Measurements from ENCODE around the gene METTL25B.

METTL25B gene

DNA sequence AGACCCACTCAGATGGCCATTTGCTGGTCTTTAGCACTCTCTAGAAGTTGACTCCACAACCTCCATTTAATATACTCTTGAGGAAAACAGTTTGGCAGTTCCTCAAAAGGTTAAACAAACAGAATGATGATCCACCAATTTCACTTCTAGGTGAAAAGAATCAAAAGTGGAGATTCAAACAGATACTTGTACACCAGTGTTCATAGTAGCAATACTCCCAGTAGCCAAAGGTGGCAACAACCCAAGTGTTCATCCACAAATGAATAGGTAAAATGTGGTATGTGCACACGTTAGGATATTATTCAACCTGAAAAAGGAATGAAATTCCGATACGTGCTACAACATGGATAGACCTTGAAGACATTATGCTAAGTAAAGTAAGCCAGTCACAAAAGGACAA is 45.3 kb downstream of the METTL25B start:
- no peak for DNase-seq

DNA sequence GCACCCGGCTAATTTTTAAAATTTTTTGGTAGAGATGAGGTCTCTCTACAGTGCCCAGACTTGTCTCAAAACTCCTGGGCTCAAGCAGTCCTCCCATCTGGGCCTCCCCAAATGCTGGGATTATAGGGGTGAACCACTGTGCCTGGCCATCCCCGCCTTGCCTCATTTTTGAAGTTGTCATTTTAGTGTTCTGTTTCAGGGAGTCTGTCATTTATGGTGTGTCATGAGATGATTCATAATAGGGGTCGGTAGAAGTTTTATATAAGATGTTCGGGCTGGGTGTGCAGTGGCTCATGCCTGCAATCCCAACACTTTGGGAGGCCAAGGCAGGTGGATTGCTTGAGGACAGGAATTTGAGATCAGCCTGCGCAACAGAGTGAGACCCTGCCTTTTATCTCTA is 47.5 kb downstream of the METTL25B start:
- no peak for DNase-seq

DNA sequence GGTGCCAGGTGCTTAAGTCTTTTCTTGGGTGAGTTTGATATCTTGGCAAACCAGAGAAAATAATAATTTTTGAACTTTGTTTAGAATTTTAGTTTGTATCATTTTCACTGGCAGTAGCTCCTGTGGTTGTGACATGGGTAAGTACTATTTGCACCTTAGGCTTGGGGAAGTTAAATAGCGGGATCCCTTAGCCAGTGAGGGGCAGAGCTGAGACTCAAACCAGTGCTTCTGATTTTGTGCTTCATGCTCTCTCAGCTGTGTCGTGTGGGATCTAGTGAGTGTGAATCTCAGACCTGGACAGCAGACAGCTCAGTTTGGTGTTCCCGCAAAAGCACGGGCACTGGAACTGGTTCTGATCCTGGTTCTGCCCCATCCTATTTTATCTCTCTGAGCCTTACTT is 48.7 kb downstream of the METTL25B start:
- no peak for DNase-seq

- no peak for DNase-seq
Measured at GRCh38 chr1:156777573-156777972, 49.3 kb downstream of the METTL25B start.

GRCh38 chr1:156781585-156782186 is 53.4 kb downstream of the METTL25B start:
- no peak for DNase-seq

GRCh38 chr1:156785458-156785857 is 57.2 kb downstream of the METTL25B start:
- DNase-seq: no peak
